ENCODE measurements around the gene CD52. TPM values are rescaled to one million over a fixed set of nuclear protein-coding genes. Genes with fewer than 3 reads are reported as not detected.
"Not testable (repeated sequence)": the region's sequence is repeated elsewhere in the genome, so short reads cannot be mapped to it uniquely, and the experiment has no call there.

The CD52 gene
- total and polyA plus RNA-seq, 12 donors, result 2.5 to 239 (median 5.6) TPM; not detected in 2

DNA sequence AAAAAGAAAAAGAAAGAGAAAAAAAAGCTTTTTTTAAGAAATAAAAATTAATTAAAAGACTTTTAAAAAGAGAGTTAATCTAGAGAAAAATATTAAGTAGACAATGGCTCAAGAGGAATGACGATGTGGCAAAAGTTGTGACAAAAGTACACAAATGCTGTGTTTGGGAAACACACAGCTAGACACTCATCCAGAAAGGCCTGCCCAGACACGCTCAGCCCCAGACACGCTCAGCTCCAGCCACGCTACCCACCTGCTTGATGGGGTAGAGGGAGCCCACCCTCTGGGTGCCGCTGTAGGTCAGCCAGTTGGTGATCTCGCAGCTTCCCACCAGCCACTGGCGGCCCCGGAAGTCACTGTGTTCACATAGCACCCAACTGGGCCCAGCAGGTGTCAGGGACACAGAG lies 10.2 kb downstream of the CD52 start:
- no peak for DNase-seq
- H3K27me3 ChIP-seq, result no peaks in the 10 kb centered on the region
- WGBS, 4 donors, result 71 to 90% (median 80%) methylated on average over 8 of the region's 8 CpGs
- no peaks in the 10 kb centered on the region for H3K4me1 ChIP-seq (replicated peaks in 1 of 2)
- intact Hi-C loops (cut with DNase I), result no loop called here
- TF ChIP-seq, protein P1, sequence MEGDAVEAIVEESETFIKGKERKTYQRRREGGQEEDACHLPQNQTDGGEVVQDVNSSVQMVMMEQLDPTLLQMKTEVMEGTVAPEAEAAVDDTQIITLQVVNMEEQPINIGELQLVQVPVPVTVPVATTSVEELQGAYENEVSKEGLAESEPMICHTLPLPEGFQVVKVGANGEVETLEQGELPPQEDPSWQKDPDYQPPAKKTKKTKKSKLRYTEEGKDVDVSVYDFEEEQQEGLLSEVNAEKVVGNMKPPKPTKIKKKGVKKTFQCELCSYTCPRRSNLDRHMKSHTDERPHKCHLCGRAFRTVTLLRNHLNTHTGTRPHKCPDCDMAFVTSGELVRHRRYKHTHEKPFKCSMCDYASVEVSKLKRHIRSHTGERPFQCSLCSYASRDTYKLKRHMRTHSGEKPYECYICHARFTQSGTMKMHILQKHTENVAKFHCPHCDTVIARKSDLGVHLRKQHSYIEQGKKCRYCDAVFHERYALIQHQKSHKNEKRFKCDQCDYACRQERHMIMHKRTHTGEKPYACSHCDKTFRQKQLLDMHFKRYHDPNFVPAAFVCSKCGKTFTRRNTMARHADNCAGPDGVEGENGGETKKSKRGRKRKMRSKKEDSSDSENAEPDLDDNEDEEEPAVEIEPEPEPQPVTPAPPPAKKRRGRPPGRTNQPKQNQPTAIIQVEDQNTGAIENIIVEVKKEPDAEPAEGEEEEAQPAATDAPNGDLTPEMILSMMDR (IDR thresholded peaks at IDR 0.05), result no peak
- no peak overlapping the region for H3K4me3 ChIP-seq
- H3K36me3 ChIP-seq (replicated peaks in 1 of 2), result no peaks in the 10 kb centered on the region
- H3K27ac ChIP-seq, result no peak overlapping the region
- no peaks in the 10 kb centered on the region for H3K9me3 ChIP-seq (replicated peaks in 1 of 3)

DNA sequence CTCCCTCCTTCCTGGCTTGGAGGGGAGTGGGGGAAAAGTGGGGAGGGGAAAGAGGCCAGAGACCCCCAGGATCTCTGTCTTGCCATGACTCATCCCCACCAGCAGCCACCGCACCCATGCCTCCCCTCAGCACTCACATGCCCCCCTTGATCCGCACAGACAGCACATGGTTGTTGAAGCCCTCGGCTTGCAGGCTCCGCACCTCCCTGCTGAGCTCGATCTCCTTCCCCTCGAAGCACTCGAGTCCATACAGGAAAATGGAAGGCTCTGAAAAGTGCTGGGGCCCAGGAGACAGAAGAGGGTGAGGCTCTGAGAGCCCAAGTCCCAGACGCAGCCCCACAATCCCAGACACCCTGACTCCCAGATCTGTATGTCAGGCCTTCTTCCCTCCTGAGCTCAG lies 10.8 kb downstream of the CD52 start:
- Histone ChIP-seq H3K27ac (no peak overlapping the region), H3K9me3 (replicated peaks in 1 of 3) (no peaks in the 10 kb centered on the region), H3K4me3 (no peak overlapping the region), H3K36me3 (replicated peaks in 1 of 2) (no peaks in the 10 kb centered on the region), H3K4me1 (replicated peaks in 1 of 2) (no peaks in the 10 kb centered on the region), H3K27me3 (peaks cover 3% of the 10 kb centered on the region)
- 77 to 80% (median 78%) methylated on average over 7 to 8 of the region's 8 CpGs for WGBS, 4 donors
- TF ChIP-seq, protein P1 (IDR thresholded peaks at IDR 0.05), result no peak
- no peak for TF ChIP-seq POLR2A (IDR thresholded peaks at IDR 0.05)
- intact Hi-C loops (cut with DNase I), result no loop called here
- DNase-seq, result no peak

DNA sequence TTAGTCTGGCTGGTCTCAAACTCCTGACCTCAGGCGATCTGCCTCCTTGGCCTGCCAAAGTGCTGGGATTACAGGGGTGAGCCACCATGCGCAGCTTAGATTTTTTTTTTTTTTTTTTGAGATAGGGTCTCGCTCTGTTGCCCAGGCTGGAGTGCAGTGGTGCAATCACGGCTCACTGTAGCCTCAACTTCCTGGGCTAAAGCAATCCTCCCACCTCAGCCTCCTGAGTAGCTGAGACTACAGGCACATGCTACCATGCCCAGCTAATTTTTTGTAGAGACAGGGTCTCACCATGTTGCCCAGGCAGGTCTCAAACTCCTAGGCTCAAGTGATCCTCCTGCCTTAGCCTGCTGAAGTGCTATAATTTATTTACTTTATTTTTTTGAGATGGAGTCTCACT lies 11.6 kb downstream of the CD52 start:
- 81 to 92% (median 87%) methylated on average over 3 to 4 of the region's 4 CpGs for WGBS, 4 donors
- H3K4me3 ChIP-seq; H3K4me1 ChIP-seq (replicated peaks in 1 of 2); DNase-seq; intact Hi-C loops (cut with DNase I); H3K27ac ChIP-seq; H3K36me3 ChIP-seq (replicated peaks in 1 of 2); H3K9me3 ChIP-seq (replicated peaks in 1 of 3): not testable (repeated sequence)
- H3K27me3 ChIP-seq, result peaks cover 10% of the 10 kb centered on the region

DNA sequence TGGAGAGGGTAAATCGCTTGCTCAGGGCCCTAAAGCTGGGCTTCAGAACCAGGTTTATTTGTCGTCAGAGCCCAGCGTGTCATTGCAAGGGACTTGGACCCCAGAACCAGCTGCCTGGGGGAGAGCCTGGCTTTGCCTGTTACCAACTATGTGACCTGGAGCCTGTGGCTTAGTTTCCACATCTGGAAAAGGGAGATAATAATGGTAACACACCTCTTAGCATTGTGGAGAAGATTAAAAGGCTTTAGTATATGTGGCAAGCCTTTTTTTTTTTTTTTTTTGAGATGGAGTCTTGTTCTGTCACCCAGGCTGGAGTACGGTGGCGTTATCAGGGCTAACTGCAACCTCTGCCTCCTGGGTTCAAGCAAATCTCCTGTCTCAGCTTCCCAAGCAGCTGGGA lies 12.5 kb downstream of the CD52 start:
- Histone ChIP-seq H3K4me1 (replicated peaks in 1 of 2) (no peaks in the 10 kb centered on the region), H3K9me3 (replicated peaks in 1 of 3) (no peaks in the 10 kb centered on the region), H3K27ac (no peak overlapping the region), H3K4me3 (no peak overlapping the region), H3K36me3 (replicated peaks in 1 of 2) (no peaks in the 10 kb centered on the region), H3K27me3 (peaks cover 15% of the 10 kb centered on the region)
- WGBS, 4 donors, result 78 to 91% (median 82%) methylated on average over 5 of the region's 5 CpGs
- TF ChIP-seq, protein P1 (IDR thresholded peaks at IDR 0.05), result no peak
- no peak for TF ChIP-seq POLR2A (IDR thresholded peaks at IDR 0.05)
- intact Hi-C loops (cut with DNase I), result no loop called here
- DNase-seq, result no peak

DNA sequence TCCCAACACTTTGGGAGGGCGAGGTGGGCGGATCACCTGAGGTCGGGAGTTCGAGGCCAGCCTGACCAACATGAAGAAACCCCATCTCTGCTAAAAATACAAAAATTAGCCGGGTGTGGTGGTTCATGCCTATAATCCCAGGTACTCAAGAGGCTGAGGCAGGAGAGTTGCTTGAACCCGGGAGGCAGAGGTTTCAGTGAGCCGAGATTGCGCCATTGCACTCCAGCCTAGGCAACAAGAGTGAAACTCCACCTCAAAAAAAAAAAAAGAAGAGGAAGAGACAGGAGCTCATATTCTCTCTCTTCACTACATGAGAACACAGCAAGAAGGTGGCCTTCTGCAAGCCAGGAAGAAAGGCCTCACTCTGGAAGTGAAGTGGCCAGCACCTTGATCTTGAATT lies 15.6 kb downstream of the CD52 start:
- H3K4me3 ChIP-seq; H3K27ac ChIP-seq; intact Hi-C loops (cut with DNase I); H3K9me3 ChIP-seq (replicated peaks in 1 of 3); DNase-seq; H3K36me3 ChIP-seq (replicated peaks in 1 of 2): not testable (repeated sequence)
- peaks cover 0 to 13% of the 10 kb centered on the region in 2 donors for H3K4me1 ChIP-seq (replicated peaks in 1 of 2)
- WGBS, 4 donors, result 80 to 90% (median 84%) methylated on average over 6 to 8 of the region's 8 CpGs
- peaks cover 15% of the 10 kb centered on the region for H3K27me3 ChIP-seq

All from adrenal gland (tissue), 12 donors.